ENCODE data around the gene MAOA. TPM values are rescaled to one million over a fixed set of nuclear protein-coding genes. Genes with fewer than 3 reads are reported as not detected.

MAOA gene
- total and polyA plus RNA-seq, 2 of the 13 experiments (the other 11 are each of a cell fraction or from before 2014, with no cell fraction given): 13.4 to 14.7 TPM

DNA sequence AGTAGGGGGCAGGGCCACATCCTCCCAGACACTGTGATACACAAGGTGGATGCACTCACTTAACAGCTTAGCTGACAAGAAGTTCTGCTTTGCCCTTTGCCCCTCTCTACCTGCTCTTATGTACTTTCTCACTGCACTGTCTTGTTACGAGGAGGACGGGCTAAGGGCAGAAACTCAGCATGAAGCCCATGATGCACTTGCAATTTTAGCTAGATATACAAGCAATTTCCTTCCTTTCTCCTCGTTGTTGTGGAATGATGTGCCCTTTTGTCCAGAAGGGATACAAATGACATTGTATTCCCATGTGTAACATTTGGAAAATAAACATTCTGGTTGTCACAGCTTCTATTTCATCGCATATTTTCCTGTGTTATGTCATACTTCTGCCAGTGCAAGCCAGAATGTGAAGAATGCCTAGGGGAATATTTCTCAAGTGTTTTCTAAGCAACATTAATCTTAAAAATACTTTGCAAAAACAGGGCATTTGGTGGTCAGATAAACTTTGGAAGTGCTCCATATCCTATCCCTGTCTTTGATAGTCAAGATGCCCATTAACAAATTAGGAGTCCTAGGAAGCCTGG lies 47.2 kb downstream of the MAOA start (continued):
- TF ChIP-seq, protein P1, sequence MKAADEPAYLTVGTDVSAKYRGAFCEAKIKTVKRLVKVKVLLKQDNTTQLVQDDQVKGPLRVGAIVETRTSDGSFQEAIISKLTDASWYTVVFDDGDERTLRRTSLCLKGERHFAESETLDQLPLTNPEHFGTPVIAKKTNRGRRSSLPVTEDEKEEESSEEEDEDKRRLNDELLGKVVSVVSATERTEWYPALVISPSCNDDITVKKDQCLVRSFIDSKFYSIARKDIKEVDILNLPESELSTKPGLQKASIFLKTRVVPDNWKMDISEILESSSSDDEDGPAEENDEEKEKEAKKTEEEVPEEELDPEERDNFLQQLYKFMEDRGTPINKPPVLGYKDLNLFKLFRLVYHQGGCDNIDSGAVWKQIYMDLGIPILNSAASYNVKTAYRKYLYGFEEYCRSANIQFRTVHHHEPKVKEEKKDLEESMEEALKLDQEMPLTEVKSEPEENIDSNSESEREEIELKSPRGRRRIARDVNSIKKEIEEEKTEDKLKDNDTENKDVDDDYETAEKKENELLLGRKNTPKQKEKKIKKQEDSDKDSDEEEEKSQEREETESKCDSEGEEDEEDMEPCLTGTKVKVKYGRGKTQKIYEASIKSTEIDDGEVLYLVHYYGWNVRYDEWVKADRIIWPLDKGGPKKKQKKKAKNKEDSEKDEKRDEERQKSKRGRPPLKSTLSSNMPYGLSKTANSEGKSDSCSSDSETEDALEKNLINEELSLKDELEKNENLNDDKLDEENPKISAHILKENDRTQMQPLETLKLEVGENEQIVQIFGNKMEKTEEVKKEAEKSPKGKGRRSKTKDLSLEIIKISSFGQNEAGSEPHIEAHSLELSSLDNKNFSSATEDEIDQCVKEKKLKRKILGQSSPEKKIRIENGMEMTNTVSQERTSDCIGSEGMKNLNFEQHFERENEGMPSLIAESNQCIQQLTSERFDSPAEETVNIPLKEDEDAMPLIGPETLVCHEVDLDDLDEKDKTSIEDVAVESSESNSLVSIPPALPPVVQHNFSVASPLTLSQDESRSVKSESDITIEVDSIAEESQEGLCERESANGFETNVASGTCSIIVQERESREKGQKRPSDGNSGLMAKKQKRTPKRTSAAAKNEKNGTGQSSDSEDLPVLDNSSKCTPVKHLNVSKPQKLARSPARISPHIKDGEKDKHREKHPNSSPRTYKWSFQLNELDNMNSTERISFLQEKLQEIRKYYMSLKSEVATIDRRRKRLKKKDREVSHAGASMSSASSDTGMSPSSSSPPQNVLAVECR (CRISPR knock-in tag; IDR thresholded peaks at IDR 0.05; ENCODE audit: borderline replicate concordance): no peak
- TF ChIP-seq ZNF292 (CRISPR knock-in tag; IDR thresholded peaks at IDR 0.05; ENCODE audit: borderline replicate concordance, low read depth) (no peak), RARA (CRISPR knock-in tag; IDR thresholded peaks at IDR 0.05) (peak; percentile 15; the same call in 1 of the 2 replicates), ZNF547 (CRISPR knock-in tag; IDR thresholded peaks at IDR 0.05) (no peak), MAZ (IDR thresholded peaks at IDR 0.05; ENCODE audit: borderline replicate concordance, low read depth, low read length) (no peak), MAZ (CRISPR knock-in tag; IDR thresholded peaks at IDR 0.05; ENCODE audit: low read depth) (no peak), ELF4 (CRISPR knock-in tag; IDR thresholded peaks at IDR 0.05; ENCODE audit: borderline replicate concordance) (no peak), SMAD9 (CRISPR knock-in tag; IDR thresholded peaks at IDR 0.05) (no peak), ZSCAN22 (CRISPR knock-in tag; IDR thresholded peaks at IDR 0.05) (no peak), PITX1 (CRISPR knock-in tag; IDR thresholded peaks at IDR 0.05) (no peak), POGZ (CRISPR knock-in tag; IDR thresholded peaks at IDR 0.05) (0 out of 2 replicates have a peak, but pooled peaks have one; percentile 34), FOXA3 (CRISPR knock-in tag; IDR thresholded peaks at IDR 0.05) (0 out of 2 replicates have a peak, but pooled peaks have one; percentile 9), ZSCAN9 (CRISPR knock-in tag; IDR thresholded peaks at IDR 0.05; ENCODE audit: borderline replicate concordance) (no peak), FOSL2 (CRISPR knock-in tag; IDR thresholded peaks at IDR 0.05) (0 out of 2 replicates have a peak, but pooled peaks have one; percentile 18), ZSCAN31 (CRISPR knock-in tag; IDR thresholded peaks at IDR 0.05; ENCODE audit: low read depth) (no peak)
- TF ChIP-seq, protein P2, sequence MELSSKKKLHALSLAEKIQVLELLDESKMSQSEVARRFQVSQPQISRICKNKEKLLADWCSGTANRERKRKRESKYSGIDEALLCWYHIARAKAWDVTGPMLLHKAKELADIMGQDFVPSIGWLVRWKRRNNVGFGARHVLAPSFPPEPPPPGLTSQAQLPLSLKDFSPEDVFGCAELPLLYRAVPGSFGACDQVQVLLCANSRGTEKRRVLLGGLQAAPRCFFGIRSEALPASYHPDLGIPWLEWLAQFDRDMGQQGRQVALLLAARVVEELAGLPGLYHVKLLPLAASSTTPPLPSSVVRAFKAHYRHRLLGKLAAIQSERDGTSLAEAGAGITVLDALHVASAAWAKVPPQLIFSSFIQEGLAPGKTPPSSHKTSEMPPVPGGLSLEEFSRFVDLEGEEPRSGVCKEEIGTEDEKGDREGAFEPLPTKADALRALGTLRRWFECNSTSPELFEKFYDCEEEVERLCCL (CRISPR knock-in tag; IDR thresholded peaks at IDR 0.05; ENCODE audit: borderline replicate concordance): no peak
- TF ChIP-seq, protein P3, sequence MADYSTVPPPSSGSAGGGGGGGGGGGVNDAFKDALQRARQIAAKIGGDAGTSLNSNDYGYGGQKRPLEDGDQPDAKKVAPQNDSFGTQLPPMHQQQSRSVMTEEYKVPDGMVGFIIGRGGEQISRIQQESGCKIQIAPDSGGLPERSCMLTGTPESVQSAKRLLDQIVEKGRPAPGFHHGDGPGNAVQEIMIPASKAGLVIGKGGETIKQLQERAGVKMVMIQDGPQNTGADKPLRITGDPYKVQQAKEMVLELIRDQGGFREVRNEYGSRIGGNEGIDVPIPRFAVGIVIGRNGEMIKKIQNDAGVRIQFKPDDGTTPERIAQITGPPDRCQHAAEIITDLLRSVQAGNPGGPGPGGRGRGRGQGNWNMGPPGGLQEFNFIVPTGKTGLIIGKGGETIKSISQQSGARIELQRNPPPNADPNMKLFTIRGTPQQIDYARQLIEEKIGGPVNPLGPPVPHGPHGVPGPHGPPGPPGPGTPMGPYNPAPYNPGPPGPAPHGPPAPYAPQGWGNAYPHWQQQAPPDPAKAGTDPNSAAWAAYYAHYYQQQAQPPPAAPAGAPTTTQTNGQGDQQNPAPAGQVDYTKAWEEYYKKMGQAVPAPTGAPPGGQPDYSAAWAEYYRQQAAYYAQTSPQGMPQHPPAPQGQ (CRISPR knock-in tag; IDR thresholded peaks at IDR 0.05; ENCODE audit: borderline replicate concordance): no peak
- TF ChIP-seq, protein P4, sequence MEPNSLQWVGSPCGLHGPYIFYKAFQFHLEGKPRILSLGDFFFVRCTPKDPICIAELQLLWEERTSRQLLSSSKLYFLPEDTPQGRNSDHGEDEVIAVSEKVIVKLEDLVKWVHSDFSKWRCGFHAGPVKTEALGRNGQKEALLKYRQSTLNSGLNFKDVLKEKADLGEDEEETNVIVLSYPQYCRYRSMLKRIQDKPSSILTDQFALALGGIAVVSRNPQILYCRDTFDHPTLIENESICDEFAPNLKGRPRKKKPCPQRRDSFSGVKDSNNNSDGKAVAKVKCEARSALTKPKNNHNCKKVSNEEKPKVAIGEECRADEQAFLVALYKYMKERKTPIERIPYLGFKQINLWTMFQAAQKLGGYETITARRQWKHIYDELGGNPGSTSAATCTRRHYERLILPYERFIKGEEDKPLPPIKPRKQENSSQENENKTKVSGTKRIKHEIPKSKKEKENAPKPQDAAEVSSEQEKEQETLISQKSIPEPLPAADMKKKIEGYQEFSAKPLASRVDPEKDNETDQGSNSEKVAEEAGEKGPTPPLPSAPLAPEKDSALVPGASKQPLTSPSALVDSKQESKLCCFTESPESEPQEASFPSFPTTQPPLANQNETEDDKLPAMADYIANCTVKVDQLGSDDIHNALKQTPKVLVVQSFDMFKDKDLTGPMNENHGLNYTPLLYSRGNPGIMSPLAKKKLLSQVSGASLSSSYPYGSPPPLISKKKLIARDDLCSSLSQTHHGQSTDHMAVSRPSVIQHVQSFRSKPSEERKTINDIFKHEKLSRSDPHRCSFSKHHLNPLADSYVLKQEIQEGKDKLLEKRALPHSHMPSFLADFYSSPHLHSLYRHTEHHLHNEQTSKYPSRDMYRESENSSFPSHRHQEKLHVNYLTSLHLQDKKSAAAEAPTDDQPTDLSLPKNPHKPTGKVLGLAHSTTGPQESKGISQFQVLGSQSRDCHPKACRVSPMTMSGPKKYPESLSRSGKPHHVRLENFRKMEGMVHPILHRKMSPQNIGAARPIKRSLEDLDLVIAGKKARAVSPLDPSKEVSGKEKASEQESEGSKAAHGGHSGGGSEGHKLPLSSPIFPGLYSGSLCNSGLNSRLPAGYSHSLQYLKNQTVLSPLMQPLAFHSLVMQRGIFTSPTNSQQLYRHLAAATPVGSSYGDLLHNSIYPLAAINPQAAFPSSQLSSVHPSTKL (CRISPR knock-in tag; IDR thresholded peaks at IDR 0.05): peak; percentile 54
